Breast epithelium (tissue), 3 donors: ENCODE measurements around the gene KIF17.

Experiments used
- POLR2A ChIP-seq: fragments of 450-650 bp; IDR thresholded peaks from one replicate; pipeline ENCODE4 v1.6.1; 2016; ENCODE audit warnings: antibody characterized with exemption, mild to moderate bottlenecking, moderate library complexity
- POLR2AphosphoS5 ChIP-seq, 3 donors: sonication (generic); formaldehyde crosslinking; IDR thresholded peaks; one replicate each; pipeline ENCODE4 v1.6.1; 2017; ENCODE audit warnings: antibody characterized with exemption in 3 of 3
- TF ChIP-seq, protein P1 (sequence below), 3 donors: fragments of 450-650 bp; IDR thresholded peaks; one replicate each; pipeline ENCODE4 v1.5.1; 2016 to 2017; ENCODE audit warnings: antibody characterized with exemption in 3 of 3, mild to moderate bottlenecking in 3 of 3, moderate library complexity in 3 of 3

DNA sequence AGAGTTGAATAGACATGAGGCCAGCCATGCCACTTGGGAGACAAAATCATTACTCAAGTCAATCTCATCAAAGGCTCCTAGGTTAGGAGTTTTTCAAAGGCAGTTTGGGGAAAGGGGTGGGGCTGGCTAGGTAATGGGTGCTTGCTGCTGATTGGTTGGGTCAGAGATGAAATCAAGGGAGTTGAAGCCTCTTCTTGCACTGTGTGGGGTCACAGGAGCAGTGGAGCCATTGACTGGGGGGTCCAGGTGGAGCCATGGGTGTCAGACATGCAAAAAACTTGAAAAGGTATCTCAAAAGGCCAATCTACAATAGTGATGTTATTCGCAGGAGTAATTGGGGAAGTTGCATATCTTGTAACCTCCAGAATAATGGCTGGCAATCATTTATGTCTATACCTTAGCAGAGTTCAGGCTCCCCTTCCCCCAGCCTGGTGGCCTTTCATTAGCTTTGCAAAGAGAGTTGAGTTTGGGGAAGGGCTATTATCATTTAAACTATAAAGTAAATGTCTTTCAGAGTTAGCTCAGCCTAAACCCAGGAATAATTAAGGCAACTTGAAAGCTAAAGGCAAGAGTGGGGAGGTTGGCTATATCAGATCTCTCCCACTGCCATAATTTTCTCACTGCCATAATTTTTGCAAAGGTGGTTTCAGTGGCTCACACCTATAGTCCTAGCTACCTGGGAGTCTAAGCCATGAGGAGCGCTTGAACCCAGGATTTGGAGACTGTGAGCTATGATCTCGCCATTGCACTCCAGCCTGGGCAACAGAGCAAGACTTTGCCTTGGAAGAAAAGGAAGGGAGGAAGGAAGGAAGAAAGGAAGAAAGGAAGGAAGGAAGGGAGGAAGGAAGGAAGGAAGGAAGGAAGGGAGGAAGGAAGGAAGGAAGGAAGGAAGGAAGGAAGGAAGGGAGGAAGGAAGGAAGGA is 92.4 kb downstream of the KIF17 start:
- TF ChIP-seq, protein P1, sequence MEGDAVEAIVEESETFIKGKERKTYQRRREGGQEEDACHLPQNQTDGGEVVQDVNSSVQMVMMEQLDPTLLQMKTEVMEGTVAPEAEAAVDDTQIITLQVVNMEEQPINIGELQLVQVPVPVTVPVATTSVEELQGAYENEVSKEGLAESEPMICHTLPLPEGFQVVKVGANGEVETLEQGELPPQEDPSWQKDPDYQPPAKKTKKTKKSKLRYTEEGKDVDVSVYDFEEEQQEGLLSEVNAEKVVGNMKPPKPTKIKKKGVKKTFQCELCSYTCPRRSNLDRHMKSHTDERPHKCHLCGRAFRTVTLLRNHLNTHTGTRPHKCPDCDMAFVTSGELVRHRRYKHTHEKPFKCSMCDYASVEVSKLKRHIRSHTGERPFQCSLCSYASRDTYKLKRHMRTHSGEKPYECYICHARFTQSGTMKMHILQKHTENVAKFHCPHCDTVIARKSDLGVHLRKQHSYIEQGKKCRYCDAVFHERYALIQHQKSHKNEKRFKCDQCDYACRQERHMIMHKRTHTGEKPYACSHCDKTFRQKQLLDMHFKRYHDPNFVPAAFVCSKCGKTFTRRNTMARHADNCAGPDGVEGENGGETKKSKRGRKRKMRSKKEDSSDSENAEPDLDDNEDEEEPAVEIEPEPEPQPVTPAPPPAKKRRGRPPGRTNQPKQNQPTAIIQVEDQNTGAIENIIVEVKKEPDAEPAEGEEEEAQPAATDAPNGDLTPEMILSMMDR (IDR thresholded peaks at IDR 0.05), result no peak
- no peak for TF ChIP-seq POLR2A
- no peak for TF ChIP-seq POLR2AphosphoS5 (IDR thresholded peaks at IDR 0.05)
